Glutamatergic neuron (in vitro differentiated cells): Measurements from ENCODE around the gene HTRA1. TPM values are rescaled to one million over a fixed set of nuclear protein-coding genes. Genes with fewer than 3 reads are reported as not detected.

Experiments
- DNase-seq: peaks from one replicate; pipeline ENCODE4 v3.0.0; 2022
- H3K27ac Mint-ChIP-seq: one replicate; pipeline ENCODE4 v1.8.0; 2020; ENCODE audit warnings: mild to moderate bottlenecking, mixed read lengths, inconsistent platforms; ENCODE audit not compliant: unreplicated experiment
- H3K27me3 Mint-ChIP-seq: one replicate; pipeline ENCODE4 v1.8.0; 2020; ENCODE audit warnings: mild to moderate bottlenecking, moderate library complexity, mixed read lengths, inconsistent platforms; ENCODE audit not compliant: unreplicated experiment
- H3K36me3 Mint-ChIP-seq: one replicate; pipeline ENCODE4 v1.8.0; 2020; ENCODE audit warnings: mild to moderate bottlenecking, mixed read lengths, inconsistent platforms; ENCODE audit not compliant: unreplicated experiment
- H3K4me1 Mint-ChIP-seq: one replicate; pipeline ENCODE4 v1.8.0; 2020; ENCODE audit warnings: mild to moderate bottlenecking, low read depth, mixed read lengths, inconsistent platforms; ENCODE audit not compliant: unreplicated experiment
- H3K4me3 Mint-ChIP-seq: one replicate; pipeline ENCODE4 v1.8.0; 2020; ENCODE audit warnings: mild to moderate bottlenecking, mixed read lengths, inconsistent platforms; ENCODE audit not compliant: unreplicated experiment
- H3K9me3 Mint-ChIP-seq: one replicate; pipeline ENCODE4 v1.8.0; 2020; ENCODE audit warnings: mild to moderate bottlenecking, moderate library complexity, mixed read lengths, inconsistent platforms; ENCODE audit not compliant: unreplicated experiment
- total RNA-seq: library from RNA; stranded (reverse); fragmentation: NEBNext Ultra II Directional; extraction: Animal tissue kit (Norgen Biotek cat#: 25700); gene quantifications from one replicate; pipeline ENCODE4 v1.2.1, GENCODE V29; 2021; ENCODE audit not compliant: unreplicated experiment
- TF ChIP-seq, protein P1 (sequence below): fragments of 200-600 bp; sonication (generic); IDR thresholded peaks from one replicate; pipeline ENCODE4 v1.5.0; 2021; ENCODE audit not compliant: partially characterized antibody, unreplicated experiment

HTRA1 gene
- total RNA-seq, 1 donor from 2014 or later: 1.4 TPM

- Mint-ChIP-seq H3K4me3 (no peak overlapping the region), H3K9me3 (no peaks in the 10 kb centered on the region), H3K36me3 (no peaks in the 10 kb centered on the region), H3K4me1 (peaks cover 21% of the 10 kb centered on the region), H3K27me3 (peaks cover 5% of the 10 kb centered on the region), H3K27ac (no peak overlapping the region)
- no peak for DNase-seq
- TF ChIP-seq, protein P1, sequence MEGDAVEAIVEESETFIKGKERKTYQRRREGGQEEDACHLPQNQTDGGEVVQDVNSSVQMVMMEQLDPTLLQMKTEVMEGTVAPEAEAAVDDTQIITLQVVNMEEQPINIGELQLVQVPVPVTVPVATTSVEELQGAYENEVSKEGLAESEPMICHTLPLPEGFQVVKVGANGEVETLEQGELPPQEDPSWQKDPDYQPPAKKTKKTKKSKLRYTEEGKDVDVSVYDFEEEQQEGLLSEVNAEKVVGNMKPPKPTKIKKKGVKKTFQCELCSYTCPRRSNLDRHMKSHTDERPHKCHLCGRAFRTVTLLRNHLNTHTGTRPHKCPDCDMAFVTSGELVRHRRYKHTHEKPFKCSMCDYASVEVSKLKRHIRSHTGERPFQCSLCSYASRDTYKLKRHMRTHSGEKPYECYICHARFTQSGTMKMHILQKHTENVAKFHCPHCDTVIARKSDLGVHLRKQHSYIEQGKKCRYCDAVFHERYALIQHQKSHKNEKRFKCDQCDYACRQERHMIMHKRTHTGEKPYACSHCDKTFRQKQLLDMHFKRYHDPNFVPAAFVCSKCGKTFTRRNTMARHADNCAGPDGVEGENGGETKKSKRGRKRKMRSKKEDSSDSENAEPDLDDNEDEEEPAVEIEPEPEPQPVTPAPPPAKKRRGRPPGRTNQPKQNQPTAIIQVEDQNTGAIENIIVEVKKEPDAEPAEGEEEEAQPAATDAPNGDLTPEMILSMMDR: no peak
Observed at GRCh38 chr10:122471531-122472177, 10.3 kb downstream of the HTRA1 start.

DNA sequence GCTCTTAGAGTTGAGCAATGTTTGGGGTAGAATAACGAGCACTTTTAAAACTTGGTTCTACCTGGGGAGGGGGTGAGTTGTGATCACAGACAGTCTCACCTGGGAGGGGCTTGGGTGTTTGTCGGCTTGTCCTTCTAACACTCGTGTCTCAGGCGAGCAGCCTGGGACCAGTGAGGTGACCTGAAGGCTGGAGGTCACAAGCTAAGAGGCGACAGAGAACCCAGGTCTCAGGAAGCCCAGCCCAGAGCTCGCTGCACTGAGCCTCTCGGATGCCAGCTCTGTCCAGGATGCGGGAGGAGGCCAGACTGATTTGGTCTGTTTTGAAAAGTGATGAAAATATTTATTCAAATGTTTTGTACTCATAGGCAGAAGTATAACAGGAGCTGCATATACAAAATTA lies 11.8 kb downstream of the HTRA1 start:
- peaks cover 6% of the 10 kb centered on the region for H3K27me3 Mint-ChIP-seq
- no peak overlapping the region for H3K4me3 Mint-ChIP-seq
- no peak overlapping the region for H3K27ac Mint-ChIP-seq
- H3K36me3 Mint-ChIP-seq: no peaks in the 10 kb centered on the region
- no peaks in the 10 kb centered on the region for H3K9me3 Mint-ChIP-seq
- DNase-seq: no peak
- TF ChIP-seq, protein P1: no peak
- H3K4me1 Mint-ChIP-seq: peaks cover 21% of the 10 kb centered on the region

DNA sequence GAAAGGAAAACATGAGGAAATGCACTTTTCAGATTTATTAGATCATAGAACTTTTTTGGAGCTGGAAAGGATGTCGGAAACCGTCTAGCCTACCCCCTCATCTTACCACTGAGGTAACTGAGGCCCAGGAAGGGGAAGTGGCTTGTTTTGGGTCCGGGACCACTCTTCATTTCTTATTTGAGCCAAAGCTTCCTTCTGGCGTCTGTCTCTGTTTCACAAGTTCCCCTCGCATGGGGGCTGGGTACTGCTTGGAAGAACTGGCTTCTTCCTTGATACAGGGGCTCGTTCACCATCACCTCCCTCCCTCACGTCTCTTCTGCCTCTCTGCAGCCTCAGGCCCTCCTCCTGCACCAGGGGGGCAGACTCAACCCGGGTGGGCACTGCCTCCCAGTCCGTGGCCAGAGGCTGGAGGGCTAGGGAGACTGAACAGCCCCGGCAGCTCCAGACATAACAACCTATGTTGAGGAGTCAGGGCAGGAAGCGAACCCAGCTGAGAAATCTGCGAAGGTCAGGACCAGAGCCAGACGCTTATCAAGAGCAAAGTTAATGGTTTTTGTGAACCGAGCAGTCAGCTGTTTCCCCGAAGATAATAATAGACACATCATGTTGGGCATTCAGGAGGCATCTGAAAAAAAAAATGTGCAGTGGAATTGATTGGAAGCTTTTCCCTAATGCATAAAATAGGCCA lies 12.9 kb downstream of the HTRA1 start:
- TF ChIP-seq, protein P1: no peak
- peak overlapping the region; percentile 75 for H3K27ac Mint-ChIP-seq
- no peaks in the 10 kb centered on the region for H3K36me3 Mint-ChIP-seq
- H3K9me3 Mint-ChIP-seq: no peaks in the 10 kb centered on the region
- H3K4me1 Mint-ChIP-seq: peaks cover 26% of the 10 kb centered on the region
- peaks cover 5% of the 10 kb centered on the region for H3K27me3 Mint-ChIP-seq
- no peak for DNase-seq
- H3K4me3 Mint-ChIP-seq: peak overlapping the region; percentile 24

- H3K4me3 Mint-ChIP-seq: peak overlapping the region; percentile 24
- no peak for DNase-seq
- TF ChIP-seq, protein P1: no peak
- peak overlapping the region; percentile 75 for H3K27ac Mint-ChIP-seq
- H3K36me3 Mint-ChIP-seq: no peaks in the 10 kb centered on the region
- peaks cover 26% of the 10 kb centered on the region for H3K4me1 Mint-ChIP-seq
- peaks cover 2% of the 10 kb centered on the region for H3K27me3 Mint-ChIP-seq
- peaks cover 2% of the 10 kb centered on the region for H3K9me3 Mint-ChIP-seq
Observed at GRCh38 chr10:122475100-122475499, 13.7 kb downstream of the HTRA1 start.
